Measurements from ENCODE around the gene TMEM123.

The TMEM123 gene

GRCh38 chr11:102472127-102472526 lies 19.6 kb upstream of the TMEM123 start:
- TF ChIP-seq, protein P1, sequence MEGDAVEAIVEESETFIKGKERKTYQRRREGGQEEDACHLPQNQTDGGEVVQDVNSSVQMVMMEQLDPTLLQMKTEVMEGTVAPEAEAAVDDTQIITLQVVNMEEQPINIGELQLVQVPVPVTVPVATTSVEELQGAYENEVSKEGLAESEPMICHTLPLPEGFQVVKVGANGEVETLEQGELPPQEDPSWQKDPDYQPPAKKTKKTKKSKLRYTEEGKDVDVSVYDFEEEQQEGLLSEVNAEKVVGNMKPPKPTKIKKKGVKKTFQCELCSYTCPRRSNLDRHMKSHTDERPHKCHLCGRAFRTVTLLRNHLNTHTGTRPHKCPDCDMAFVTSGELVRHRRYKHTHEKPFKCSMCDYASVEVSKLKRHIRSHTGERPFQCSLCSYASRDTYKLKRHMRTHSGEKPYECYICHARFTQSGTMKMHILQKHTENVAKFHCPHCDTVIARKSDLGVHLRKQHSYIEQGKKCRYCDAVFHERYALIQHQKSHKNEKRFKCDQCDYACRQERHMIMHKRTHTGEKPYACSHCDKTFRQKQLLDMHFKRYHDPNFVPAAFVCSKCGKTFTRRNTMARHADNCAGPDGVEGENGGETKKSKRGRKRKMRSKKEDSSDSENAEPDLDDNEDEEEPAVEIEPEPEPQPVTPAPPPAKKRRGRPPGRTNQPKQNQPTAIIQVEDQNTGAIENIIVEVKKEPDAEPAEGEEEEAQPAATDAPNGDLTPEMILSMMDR (IDR thresholded peaks at IDR 0.05) = no peak
- no peak overlapping the region for H3K27ac ChIP-seq
- H3K4me1 ChIP-seq (ENCODE audit: control insufficient read depth in 1 of 2, insufficient read depth in 1 of 2, low read depth in 1 of 2, low read length in 1 of 2) = peaks cover 10 to 11% of the 10 kb centered on the region in 2 experiments

GRCh38 chr11:102471474-102471873 lies 18.9 kb upstream of the TMEM123 start:
- TF ChIP-seq, protein P1 (IDR thresholded peaks at IDR 0.05) = no peak
- no peaks in the 10 kb centered on the region for H3K9me3 ChIP-seq
- H3K36me3 ChIP-seq = no peaks in the 10 kb centered on the region
- H3K4me3 ChIP-seq (ENCODE audit: low read depth in 1 of 2, low read length in 1 of 2) = no peak overlapping the region
- no peak overlapping the region for H3K27ac ChIP-seq
- H3K27me3 ChIP-seq = no peaks in the 10 kb centered on the region
- H3K4me1 ChIP-seq (ENCODE audit: control insufficient read depth in 1 of 2, insufficient read depth in 1 of 2, low read depth in 1 of 2, low read length in 1 of 2) = peaks cover 5 to 6% of the 10 kb centered on the region in 2 experiments

More at GRCh38 chr11:102472127-102472526, 19.6 kb upstream of the TMEM123 start:
- no peaks in the 10 kb centered on the region for H3K27me3 ChIP-seq
- H3K9me3 ChIP-seq = no peaks in the 10 kb centered on the region
- H3K36me3 ChIP-seq = no peaks in the 10 kb centered on the region
- no peak overlapping the region for H3K4me3 ChIP-seq (ENCODE audit: low read depth in 1 of 2, low read length in 1 of 2)

DNA sequence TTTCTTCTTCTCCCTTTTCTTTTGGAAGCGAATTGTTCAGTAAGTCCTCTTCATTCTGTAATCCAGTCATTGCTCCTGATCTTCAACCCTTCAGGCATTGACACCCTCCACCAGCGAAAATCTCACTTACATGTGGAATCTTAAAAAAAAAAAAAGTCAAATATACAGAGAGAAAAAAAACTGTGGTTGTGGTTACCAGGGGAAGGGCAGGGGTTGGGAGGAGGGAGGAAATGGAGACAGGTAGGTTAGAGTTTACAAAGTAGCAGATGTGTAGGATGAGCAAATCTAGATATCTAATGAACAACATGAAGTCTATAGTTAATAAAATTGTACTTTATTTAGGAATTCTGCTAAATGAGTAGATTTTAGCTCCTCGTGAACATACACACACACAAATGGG lies 17.7 kb upstream of the TMEM123 start:
- no peak overlapping the region for H3K27ac ChIP-seq
- TF ChIP-seq, protein P1 (IDR thresholded peaks at IDR 0.05) = no peak
- no peak overlapping the region for H3K4me3 ChIP-seq (ENCODE audit: low read depth in 1 of 2, low read length in 1 of 2)
- H3K27me3 ChIP-seq = no peaks in the 10 kb centered on the region
- H3K36me3 ChIP-seq = no peaks in the 10 kb centered on the region
- H3K9me3 ChIP-seq = no peaks in the 10 kb centered on the region
- peaks cover 11 to 12% of the 10 kb centered on the region in 2 experiments for H3K4me1 ChIP-seq (ENCODE audit: control insufficient read depth in 1 of 2, insufficient read depth in 1 of 2, low read depth in 1 of 2, low read length in 1 of 2)

DNA sequence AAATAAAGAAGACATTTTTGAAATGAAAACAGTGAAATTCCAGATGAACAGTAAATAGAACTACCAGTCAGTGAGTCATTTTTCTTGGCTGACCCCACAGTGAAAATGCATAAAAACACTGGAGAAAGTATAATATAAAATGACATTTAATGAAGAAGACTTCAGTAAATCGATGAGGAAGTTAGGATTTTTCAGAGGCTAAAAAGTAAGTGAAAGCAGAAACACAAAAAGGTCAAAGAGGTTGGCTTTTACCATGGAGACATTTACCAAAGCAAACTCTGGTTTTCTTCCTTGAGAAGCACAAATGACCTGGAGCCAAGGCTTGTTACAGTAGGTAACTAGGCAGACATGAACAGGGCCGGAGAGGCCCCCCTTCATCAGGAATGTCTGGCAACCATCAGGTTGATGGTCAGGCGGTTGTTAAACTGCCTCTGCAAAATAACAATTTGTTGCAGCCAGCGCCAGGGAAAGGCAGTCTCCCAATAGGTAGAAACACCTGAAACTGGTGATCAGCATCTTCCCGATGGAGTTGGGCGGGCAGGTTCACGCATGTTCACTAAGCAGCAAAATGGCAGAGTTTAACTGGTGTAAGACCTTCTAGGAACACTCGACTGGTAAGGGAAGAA lies 16.7 kb upstream of the TMEM123 start:
- Histone ChIP-seq H3K4me3 (ENCODE audit: low read depth in 1 of 2, low read length in 1 of 2) (no peak overlapping the region), H3K27ac (no peak overlapping the region), H3K36me3 (no peaks in the 10 kb centered on the region), H3K27me3 (no peaks in the 10 kb centered on the region), H3K9me3 (no peaks in the 10 kb centered on the region), H3K4me1 (ENCODE audit: control insufficient read depth in 1 of 2, insufficient read depth in 1 of 2, low read depth in 1 of 2, low read length in 1 of 2) (peaks cover 11 to 22% of the 10 kb centered on the region in 2 experiments)
- TF ChIP-seq, protein P1 (IDR thresholded peaks at IDR 0.05) = no peak

DNA sequence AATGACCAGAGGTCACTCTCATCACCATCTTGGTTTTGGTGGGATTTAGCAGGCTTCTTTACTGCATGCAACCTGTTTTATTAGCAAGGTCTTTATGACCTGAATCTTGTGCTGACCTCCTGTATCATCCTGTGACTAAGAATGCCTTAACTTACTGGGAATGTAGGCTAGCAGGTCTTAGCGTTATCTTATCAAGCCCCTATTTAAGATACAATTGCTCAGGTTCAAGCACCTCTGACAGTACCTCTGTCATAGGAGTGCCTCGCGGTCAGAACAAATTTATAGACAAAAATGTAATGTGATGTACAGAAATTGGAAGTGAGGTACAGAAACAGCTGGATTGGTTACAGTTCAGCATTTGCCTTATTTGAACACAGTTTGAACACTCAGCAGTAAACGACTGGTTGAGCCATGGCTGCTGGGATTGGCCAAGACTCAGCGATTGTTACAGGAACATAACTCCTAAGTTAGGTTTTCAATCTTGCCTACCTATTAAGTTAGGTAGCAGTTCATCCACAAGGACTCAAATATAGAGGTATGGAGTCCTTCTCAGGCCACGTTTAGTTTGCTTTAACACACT lies 16.1 kb upstream of the TMEM123 start:
- Histone ChIP-seq H3K4me1 (ENCODE audit: control insufficient read depth in 1 of 2, insufficient read depth in 1 of 2, low read depth in 1 of 2, low read length in 1 of 2) (peaks cover 11 to 22% of the 10 kb centered on the region in 2 experiments), H3K27ac (no peak overlapping the region), H3K9me3 (no peaks in the 10 kb centered on the region), H3K27me3 (no peaks in the 10 kb centered on the region), H3K4me3 (ENCODE audit: low read depth in 1 of 2, low read length in 1 of 2) (no peak overlapping the region), H3K36me3 (no peaks in the 10 kb centered on the region)
- TF ChIP-seq, protein P1 (IDR thresholded peaks at IDR 0.05) = no peak
